RCC 7860 (cell line): ENCODE measurements around the gene GTPBP6.
"Not testable (repeated sequence)": the region's sequence is repeated elsewhere in the genome, so short reads cannot be mapped to it uniquely, and the experiment has no call there.

Experiments
- DNase-seq: peaks from one replicate; pipeline ENCODE4 v3.0.0-alpha.2; 2015; ENCODE audit warnings: low spot score
- FAIRE-seq: peaks from 2 replicates; lab custom pipeline; 2012; peaks lifted over from hg19 to GRCh38; lab: Jason Lieb, UNC

Gene GTPBP6

GRCh38 chrX:338281-338835 lies 19.8 kb upstream of the GTPBP6 start:
- FAIRE-seq (no peak), DNase-seq (no peak)

GRCh38 chrX:337331-337831 lies 18.8 kb upstream of the GTPBP6 start:
- no peak for DNase-seq
- no peak for FAIRE-seq

DNA sequence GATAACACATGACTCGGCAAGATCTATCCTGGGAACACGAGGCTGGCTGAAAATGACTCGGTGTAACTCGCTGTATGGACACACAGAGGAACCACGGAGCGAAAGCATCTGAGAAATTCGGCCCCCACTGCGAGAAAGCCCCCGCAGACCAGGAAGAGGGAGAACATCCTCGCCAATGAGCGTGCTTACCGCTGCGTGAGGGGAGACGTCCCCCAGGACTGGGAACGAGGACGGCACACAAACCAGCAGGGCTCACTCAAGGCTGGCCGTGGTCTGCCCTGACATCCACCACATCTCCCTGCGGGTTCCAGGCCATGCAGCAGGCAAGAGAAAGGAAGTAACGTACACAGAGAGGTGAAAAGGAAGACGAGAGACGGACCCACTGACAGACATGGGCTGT lies 17.6 kb upstream of the GTPBP6 start:
- FAIRE-seq (no peak), DNase-seq (no peak)

GRCh38 chrX:335758-336155 lies 17.2 kb upstream of the GTPBP6 start:
- no peak for FAIRE-seq
- DNase-seq = no peak

DNA sequence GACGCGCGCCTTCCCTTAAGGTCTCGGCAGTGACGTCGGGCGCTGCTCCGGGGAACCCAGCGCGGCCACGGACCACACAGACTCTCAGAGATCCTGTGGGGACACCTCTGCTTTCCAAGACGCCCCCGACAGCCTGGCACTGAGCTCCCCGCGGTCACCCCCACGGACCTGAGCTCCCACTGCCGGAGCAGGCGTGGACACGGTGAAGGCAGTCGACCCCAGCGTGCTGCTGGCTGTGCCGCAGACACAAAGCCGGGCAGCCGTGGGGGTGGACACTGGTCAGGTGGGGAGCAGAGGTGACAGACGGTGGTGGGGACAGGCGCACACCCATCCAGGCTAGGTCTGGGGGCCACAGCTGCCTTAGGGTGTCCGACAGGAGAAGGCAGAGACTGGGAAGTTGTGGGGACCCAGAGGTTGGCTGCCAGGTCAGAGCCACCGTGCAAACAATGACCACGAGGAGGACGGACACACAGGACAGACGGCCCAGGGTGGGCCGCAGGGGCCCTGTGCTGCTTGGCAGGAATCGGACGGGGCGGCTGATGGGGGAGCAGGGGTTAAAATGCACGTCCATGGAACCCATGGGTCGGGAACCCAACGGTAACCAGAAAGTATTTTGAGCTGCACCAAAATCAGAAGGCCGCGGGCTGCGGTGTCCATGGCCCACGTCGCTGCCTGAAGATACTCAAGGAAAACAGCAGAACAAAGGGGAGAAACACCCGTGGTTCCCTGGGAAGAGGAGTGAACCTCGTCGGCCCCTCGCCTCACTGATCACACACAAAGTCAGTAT lies 16.6 kb upstream of the GTPBP6 start:
- no peak for DNase-seq
- no peak for FAIRE-seq

- DNase-seq = no peak
- no peak for FAIRE-seq
Measured at GRCh38 chrX:334331-334891, 15.8 kb upstream of the GTPBP6 start.

GRCh38 chrX:333611-334311 lies 15.2 kb upstream of the GTPBP6 start:
- no peak for FAIRE-seq

DNA sequence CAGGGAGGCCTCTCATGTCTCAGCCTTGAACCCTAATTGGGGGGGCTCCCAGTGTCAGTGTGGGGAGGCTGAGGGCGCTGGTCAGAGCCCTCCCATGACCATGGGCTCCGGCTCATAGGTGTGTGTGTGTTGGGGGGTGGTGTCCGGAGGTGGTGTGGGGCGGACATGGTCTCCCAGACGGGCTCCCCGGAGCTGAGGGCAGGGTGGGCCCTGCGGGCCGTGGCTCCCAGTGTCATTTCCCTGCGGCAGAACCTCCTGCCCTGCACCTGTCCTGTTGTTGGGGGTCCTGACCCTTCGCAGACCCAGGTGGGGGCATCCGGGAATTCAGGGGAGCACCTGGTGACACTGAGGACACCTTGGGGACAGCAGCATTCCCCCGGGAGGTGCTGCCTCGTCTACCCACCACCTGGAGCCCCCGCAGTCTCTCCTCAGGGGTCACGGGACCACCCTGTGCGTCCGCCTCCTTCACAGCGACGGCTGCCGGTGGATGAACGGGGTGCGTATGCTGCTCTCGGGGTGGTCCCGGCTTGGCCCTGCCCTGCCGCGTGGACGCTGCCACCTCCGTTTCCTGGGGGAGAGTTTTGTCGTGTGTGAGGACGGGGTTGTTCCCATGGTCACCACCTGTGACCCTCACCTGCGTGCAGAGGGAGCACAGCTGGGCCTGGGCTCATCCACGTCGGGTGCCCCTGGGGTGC lies 14.5 kb upstream of the GTPBP6 start:
- no peak for DNase-seq
- FAIRE-seq = no peak

More at GRCh38 chrX:333611-334311, 15.2 kb upstream of the GTPBP6 start:
- no peak for DNase-seq

DNA sequence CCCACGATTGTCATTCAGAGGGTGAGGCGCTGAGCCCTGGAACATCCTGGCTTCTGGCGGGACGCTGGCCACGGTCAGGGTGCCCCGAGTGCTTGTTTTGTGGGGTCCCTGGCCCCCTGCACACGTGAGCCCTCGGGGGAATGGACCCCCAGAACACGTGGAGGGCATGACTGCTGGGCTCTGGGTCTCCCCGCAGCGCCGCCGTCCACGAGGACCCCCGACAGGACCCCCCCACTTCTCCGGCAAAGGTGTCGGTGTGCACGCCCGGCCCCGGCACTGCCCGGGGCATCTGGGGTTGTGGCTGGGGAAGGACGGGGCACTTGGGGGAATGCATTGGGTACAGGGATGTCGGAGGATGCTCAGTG lies 13.9 kb upstream of the GTPBP6 start:
- no peak for FAIRE-seq
- DNase-seq = no peak

- FAIRE-seq (no peak), DNase-seq (no peak)
Measured at GRCh38 chrX:331825-332495, 13.4 kb upstream of the GTPBP6 start.

- DNase-seq = no peak
- FAIRE-seq = no peak
Measured at GRCh38 chrX:331151-331824, 12.7 kb upstream of the GTPBP6 start.

GRCh38 chrX:330726-331150 lies 12.1 kb upstream of the GTPBP6 start:
- DNase-seq (no peak), FAIRE-seq (no peak)

DNA sequence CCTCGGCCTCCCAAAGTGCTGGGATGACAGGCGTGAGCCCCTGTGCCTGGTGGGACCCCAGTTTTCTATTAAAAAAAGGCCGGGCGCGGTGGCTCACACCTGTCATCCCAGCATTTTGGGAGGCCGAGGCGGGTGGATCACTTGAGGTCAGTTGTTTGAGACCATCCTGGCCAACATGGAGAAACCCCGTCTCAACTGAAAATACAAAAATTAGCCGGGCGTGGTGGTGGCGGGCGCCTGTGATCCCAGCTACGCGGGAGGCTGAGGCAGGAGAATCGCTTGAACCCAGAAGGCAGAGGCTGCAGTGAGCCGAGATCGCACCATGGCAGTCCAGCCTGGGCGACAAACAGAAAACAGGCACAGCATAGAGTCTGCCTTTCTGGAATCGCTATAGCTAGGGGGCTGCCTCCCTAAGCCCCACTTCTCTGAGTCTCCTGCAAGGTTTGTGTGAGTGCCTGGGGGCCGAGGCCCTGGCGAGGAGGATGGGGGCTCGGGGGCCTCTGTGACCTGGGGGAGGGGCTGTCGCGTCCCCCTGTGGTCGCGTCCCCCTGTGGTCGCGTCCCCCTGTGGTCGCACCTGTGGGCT lies 11.6 kb upstream of the GTPBP6 start:
- FAIRE-seq, DNase-seq: not testable (repeated sequence)

- DNase-seq = no peak
- FAIRE-seq = no peak
Measured at GRCh38 chrX:329291-329910, 10.8 kb upstream of the GTPBP6 start.

DNA sequence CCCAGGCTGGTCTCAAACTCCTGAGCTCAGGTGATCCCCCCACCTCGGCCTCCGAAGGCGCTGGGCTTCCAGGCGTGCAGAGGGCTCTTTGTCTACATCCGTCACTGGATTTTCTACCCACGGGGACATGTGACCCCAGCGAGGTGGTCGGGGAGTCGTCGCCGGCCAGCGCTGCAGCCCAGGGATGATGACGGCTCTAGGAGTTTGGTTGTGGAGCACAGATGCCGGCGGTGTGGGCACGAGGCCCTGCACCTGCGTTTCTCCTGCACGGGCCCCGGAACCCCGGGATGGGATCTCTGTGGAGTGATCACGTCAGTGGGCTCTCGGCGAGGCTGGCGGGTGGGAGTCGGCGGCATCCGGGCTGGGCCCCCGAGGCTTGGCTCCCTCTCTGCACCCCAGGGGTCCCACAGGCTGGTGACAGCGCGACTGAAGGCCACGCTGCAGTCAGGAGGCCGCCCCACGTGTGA lies 9.1 kb upstream of the GTPBP6 start:
- DNase-seq (no peak), FAIRE-seq (no peak)

DNA sequence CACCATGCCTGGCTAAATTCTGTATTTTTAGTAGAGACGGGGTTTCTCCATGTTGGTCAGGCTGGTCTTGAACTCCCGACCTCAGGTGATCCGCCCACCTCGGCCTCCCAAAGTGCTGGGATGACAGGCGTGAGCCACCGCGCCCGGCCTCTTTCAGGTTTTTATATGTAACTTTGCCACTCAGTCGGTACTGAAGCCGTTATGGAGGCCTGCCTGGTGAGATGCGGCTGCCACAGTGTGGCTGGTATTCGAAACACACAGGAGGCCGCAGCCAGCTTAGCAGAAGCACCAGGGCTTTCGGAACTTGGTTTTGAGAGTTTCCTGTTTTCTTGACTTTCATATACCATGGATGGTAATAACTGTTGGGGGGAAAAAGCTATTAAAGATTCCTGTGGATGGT lies 6.1 kb upstream of the GTPBP6 start:
- not testable (repeated sequence) for DNase-seq, FAIRE-seq

DNA sequence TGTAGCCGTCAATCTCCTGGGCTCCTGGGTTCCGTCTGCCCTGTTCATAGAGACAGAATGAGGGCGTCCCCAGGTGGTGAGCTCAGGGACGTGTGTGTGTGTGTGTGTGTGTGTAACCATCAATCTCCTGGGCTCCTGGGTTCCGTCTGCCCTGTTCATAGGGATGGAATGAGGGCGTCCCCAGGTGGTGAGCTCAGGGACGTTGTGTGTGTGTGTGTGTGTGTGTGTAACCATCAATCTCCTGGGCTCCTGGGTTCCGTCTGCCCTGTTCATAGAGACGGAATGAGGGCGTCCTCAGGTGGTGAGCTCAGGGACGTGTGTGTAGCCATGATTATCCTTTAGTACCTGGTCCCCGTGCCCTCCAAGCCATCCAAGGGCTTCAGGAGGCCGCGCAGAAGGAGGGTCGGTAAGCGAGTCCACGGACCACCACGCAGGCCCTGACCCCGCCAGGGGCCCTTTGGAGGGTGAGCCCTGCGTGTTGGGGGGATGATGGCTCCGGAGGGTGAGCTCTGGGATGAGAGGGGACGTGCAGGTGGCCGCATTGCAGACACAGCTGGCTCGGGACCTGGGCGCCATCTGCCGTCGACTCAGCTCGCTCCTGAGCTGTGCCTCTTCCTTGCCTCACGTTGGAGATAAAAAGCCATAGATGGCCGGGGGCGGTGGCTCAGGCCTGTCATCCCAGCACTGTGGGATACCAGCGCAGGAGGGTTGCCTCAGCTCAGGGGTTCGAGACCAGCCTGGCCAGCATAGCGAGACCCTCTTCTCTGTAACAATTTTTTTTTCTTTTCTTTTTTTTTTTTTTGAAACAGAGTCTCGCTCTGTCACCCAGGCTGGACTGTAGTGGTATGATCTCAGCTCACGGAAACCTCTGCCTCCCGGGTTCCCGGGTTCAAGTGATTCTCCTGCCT lies 5.4 kb upstream of the GTPBP6 start:
- DNase-seq (peak; percentile 64), FAIRE-seq (no peak)
